Inflammatory macrophage (primary cell): Measurements from ENCODE around the gene OR5I1.
"Not testable (repeated sequence)": the region's sequence is repeated elsewhere in the genome, so short reads cannot be mapped to it uniquely, and the experiment has no call there.

Experiments
- DNase-seq, 2 donors: peaks; one replicate each; pipeline ENCODE4 v3.0.0-alpha.2; 2020 to 2022
- total RNA-seq, 18 experiments: gene quantifications; one replicate each; lab custom pipeline; 2026; ENCODE audit warnings: mixed read lengths in 6 of 18, inconsistent platforms in 2 of 18; lab: John Stamatoyannopoulos, UW

Gene OR5I1
- total RNA-seq, result 0 to 0.13 (median 0) reads per million in 18 experiments

DNA sequence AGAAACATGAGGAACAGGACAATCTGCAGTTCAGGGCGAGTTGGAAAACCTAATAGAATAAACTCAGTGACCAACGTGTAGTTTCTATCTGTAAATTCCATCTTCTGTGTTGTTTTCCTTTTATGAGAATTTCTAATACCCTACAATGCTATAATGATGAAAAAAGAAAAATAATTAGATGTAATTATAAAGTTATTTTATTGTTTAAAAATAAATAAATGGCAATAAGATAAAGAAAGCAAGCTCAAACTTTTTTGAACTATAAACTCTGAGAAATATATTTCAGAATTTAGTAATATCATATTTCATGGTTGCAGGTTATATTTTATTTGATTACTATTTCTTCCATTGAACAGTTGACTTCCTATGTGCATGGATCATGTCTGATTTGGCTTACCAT, at the start of gene OR5I1:
Gene OR5I1 (minus strand): TSS at position 101 of the 400 bp plus-strand sequence. CDS start 0 bp downstream, at position 101.
- DNase-seq, result no peak

DNA sequence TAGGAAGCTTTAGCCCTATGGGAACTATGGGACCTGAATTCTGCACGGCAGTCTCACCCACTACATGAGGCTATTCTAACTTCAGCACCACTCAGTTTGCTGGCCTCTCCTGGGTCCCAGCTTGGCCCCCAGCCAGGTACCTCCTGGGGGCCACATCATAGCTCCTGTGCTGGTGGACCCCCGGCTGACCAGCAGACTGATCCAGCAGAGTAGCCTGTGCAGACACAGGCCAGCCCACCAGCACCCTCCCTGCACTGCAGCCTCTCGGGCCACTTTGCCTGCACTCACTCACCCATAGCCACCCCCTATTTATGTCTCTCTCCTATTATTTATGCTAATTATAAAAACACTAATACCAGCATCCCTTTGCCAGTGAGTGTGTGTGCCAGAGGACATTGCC, 34.7 kb upstream of the OR5I1 start:
- no peak for DNase-seq

DNA sequence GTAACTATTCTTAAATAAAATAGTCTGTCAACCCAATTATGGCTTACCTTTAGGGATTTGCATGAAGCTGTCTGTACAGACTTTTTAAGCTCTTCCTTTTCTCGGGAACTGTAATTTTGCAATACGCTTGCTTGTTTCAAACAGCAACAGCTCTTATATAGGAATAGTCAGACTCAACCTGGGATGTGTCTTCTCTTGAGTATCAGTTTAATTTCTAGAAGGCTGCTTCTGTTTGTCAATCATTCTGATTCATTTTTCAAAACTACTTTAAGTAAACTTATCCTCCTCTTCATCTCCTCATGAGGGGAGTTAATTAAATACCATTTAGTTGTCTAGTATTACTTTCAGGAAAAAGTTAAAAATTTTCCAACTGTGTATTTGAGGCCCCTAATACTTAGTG, 33.6 kb upstream of the OR5I1 start, which contains the start of gene OR10AG1:
Gene OR10AG1 (minus strand): TSS at position 101 of the 400 bp plus-strand sequence. CDS start 38 bp downstream, at position 63.
- no peak for DNase-seq

DNA sequence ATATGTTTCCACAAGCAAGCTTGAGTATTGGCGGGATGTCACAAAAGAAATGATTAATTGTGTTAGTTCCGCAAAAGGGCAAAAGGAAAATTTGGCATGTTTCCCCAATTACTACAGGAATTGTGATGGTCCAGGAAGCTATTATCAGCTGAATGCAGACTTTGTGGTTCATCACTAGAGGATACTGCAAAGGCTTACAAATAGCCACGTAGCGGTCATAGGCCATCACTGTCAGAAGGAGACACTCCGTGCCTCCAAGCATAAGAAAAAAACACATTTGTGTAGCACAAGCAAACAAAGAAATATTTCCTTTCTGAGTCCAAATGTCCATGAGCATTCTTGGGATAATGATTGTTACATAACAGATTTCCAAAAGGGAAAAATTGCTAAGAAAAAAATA, 31.7 kb upstream of the OR5I1 start:
- DNase-seq, result no peak

DNA sequence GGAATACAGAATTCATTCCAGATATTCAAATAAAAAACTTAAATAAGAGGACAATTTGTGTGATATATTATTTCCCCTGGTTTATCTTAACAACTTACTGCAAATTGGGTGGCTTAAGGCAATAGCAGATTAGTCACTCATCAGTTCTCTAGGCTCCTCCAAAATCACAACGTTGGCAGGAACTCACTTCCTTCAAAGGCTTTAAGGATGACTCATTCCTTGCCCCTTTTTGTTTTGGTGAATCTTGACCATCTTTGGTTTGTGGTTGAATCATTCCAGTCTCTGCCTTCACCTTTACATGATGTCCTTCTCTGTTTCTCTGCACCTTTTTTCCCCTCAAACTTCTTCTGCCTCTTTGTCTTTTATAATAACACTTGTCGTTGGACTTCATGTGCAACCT, 30.2 kb upstream of the OR5I1 start:
- no peak for DNase-seq

DNA sequence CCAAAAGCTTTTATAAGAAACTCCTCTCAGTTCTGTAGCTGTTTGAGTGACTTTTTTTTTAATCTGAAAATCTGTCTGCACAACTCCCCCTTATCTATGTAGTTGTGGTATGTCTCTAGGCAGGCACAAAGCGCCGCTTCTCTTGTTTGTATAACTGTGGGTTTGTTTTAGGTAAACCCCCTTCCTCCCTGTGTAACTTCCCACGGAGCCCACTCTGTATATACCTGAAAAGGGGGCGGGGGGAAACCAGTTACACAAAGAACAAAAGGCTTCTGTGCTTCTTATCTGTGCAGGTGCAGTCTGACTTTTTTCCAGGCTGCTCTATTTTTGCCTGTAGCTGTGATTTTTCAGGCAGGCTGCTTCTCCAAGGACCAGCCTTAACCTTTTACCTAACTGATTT, 20.3 kb upstream of the OR5I1 start:
- DNase-seq, result no peak

DNA sequence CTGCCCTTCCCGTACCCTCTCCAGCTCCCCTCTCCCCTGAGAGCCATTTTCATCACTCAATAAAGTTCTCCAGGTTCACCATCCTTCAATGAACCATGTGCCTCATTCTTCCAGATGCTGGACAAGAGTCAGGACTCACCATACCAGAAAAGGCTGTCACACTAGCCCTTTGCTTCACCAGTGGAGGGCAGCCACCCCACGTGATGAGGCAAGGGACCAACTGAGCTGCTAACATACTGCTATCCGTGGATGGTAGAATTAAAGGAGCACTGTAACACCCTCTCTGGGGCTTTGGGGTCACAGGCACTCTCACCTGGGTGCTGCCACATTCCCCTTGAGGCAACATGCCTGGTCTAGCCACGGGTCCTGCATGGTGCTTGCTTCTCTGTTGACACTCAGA, 13.1 kb upstream of the OR5I1 start:
- no peak for DNase-seq

DNA sequence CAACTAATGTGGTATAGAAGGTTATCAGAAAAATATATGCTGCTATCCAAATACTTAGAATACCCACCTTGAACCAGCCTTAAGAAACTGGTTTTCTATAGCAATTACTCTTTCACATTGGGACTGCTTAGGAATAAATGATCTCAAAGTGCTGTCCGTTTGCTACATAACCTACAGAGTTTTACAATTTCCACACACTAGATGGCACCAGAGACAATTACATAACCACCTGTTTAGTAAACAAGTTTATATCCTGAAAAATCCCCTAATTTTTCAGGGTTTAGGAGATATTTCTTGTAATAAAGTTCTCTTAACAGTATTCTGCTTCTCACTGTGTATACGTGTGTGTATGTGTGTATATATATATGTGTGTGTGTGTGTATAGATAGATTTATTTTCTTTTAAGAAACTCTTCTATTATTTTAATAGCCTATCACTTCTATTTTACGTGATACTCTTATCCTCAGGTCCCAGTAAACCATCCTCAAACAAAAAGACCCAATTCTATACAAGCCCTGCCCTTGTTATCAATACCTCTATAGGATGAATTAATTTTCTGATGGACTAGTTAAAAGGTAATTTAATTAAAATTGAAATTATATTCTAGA, 6.7 kb upstream of the OR5I1 start:
- peak; percentile 7 to 10 for DNase-seq

DNA sequence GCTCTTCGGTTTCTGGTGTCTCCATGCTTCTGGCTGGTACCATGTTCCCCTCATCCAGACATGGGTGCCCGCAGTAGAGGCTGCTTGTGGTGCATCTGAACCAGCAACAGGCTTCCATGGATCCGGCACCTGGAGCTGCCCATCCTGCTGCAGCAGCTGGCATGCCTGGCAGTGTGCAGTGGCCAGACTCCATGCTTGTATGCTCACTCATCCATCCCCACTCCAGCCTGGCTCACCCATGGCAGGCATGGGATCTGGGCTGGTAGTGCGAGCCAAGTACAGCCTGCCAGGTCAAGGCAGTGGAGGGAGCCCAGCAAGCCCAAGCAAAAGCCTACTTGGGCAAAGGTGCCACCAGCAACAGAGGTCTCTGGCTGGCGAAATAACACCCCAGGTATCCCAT, 15.7 kb downstream of the OR5I1 start:
- DNase-seq, result no peak

DNA sequence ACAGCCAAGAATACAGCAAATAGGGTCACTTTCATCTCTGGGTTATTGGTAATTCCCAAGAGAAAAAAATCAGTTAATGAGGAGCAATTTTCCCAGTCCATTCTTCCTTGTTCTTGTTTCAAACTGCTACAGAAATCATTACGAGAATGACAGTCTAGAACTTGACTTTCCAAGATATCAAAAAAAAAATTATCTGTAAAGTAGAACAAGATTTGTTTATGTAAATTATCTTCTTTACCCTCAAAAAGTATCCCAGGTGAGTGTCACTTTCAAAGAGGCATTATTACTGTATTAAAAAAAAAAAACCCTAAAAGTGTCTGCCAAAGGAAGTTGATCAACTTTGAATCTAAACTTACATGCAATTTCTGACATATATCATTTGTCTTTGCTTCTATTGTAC, 21.7 kb downstream of the OR5I1 start, which contains the start of gene OR5W2:
Gene OR5W2 (minus strand): TSS at position 101 of the 400 bp plus-strand sequence. CDS start 0 bp downstream, at position 101.
- DNase-seq, result no peak

DNA sequence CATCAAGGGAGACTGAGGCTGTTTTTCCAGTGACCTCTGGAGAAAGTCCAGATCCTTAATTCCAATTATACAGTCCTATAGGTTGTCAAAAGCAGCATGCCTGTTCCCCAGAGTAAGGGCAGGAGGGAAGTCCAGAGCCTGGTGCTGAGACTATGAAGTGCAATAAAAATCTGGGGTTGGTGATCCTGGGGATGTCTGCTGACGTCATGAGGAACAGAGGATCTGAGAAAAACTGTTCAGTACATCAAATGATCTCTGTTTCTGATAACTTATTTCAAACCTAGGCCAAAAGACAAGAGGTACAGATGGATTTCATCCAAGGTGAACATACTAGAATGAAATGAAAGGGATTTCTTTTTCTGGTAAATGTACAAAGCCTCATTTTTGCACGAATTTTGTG, 33.9 kb downstream of the OR5I1 start:
- no peak for DNase-seq

DNA sequence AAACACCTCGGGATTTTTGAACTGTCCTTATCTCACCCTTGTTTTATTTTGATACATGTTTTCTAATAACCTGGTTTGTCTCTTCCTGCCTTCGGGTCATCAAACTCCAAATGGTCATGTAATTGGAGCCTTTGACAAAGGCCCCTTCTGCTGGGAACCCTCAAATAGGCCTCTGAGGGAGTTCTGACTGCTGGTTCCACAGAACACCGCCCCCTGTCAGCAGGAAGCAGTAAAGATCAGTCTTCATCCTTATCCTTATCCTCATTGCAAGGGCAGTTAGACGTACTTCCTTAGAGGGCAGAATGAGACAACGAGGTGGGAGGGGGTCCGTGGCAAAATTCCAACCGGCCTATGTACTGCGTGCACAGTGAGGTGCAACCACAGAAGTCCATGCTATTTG, 41.0 kb downstream of the OR5I1 start:
- no peak for DNase-seq

DNA sequence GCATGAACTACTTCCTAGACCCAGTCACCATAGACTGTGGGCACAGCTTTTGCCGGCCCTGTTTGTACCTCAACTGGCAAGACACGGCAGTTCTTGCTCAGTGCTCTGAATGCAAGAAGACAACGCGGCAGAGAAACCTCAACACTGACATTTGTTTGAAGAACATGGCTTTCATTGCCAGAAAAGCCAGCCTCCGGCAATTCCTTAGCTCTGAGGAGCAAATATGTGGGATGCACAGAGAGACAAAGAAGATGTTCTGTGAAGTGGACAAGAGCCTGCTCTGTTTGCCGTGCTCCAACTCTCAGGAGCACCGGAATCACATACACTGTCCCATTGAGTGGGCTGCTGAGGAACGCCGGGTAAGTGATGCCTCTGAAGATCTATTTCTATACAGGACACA, 50.7 kb downstream of the OR5I1 start:
- DNase-seq, result not testable (repeated sequence)
